Activated naive CD4-positive, alpha-beta T cell treated with anti-CD3 and anti-CD28 coated beads for 36 hours (primary cell): ENCODE results near the gene RSPH1. TPM values are rescaled to one million over a fixed set of nuclear protein-coding genes. Genes with fewer than 3 reads are reported as not detected.
A peak's percentile ranks its signal among the peaks of the same experiment; 100 is the strongest.

Experiments
- CTCF ChIA-PET: fragments of 350-600 bp; sonication (Branson Sonifier 250); formaldehyde crosslinking; loops from one replicate; lab custom pipeline; 2021; ENCODE audit warnings: antibody characterized with exemption; lab: Charles Lee
- DNase-seq: peaks from one replicate; pipeline ENCODE4 v3.0.0-alpha.2; 2020
- H3K27ac Mint-ChIP-seq: one replicate; pipeline ENCODE4 v1.8.0; 2021; ENCODE audit warnings: mild to moderate bottlenecking, mixed read lengths
- H3K27me3 Mint-ChIP-seq: one replicate; pipeline ENCODE4 v1.8.0; 2021; ENCODE audit warnings: low read depth, mixed read lengths
- H3K36me3 Mint-ChIP-seq: one replicate; pipeline ENCODE4 v1.8.0; 2021; ENCODE audit warnings: low read depth, mixed read lengths
- H3K4me1 Mint-ChIP-seq: one replicate; pipeline ENCODE4 v1.8.0; 2021; ENCODE audit warnings: low read depth, mixed read lengths
- H3K4me3 Mint-ChIP-seq: one replicate; pipeline ENCODE4 v1.8.0; 2021; ENCODE audit warnings: mild to moderate bottlenecking, moderate library complexity, mixed read lengths
- H3K9me3 Mint-ChIP-seq: one replicate; pipeline ENCODE4 v1.8.0; 2021; ENCODE audit warnings: mixed read lengths
- intact Hi-C: fragments of 100-400 bp; cut with micrococcal nuclease; formaldehyde crosslinking; loops from one replicate; pipeline ENCODE4 v1.15.1; 2023
- total RNA-seq, 2 experiments: library from RNA; stranded (reverse); gene quantifications; one replicate each; pipeline ENCODE4 v1.2.3, GENCODE V29; 2021

The RSPH1 gene
- total RNA-seq, 2 experiments from 2014 or later: 0.22 TPM; not detected in 1

DNA sequence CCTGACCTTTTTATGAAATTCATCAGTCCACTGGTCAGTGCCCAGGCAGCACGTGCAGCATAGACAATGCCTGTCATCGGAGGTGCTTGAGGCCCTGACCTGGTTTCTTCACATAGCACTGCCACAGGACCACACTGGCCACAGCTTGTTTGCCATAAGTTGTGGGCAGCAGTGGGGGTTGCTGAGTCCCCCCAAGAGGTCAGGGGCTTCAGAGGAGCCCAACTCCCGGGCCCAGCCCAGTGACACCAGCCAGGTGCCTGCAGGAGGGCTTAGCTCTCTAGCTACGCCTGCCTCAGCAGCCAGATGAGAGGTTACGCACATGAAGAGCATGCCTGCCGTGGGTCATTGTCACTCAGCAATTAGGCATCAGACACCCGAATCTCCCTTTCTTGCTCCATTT is 50.7 kb downstream of the RSPH1 start:
- Mint-ChIP-seq H3K4me1 (peaks cover 28% of the 10 kb centered on the region), H3K4me3 (no peak overlapping the region), H3K9me3 (no peaks in the 10 kb centered on the region), H3K27me3 (no peaks in the 10 kb centered on the region), H3K27ac (no peak overlapping the region), H3K36me3 (peaks cover 15% of the 10 kb centered on the region)
- CTCF ChIA-PET: interaction anchor here (1.0 to 2.3 kb wide), 4 partner anchors 18 to 109 kb away, joined by 3 to 9 read pairs (median 4); no protein-coding TSS in a partner anchor
- DNase-seq: no peak
- intact Hi-C loops: no loop called here

- H3K27ac Mint-ChIP-seq: no peak overlapping the region
- H3K4me1 Mint-ChIP-seq: peaks cover 28% of the 10 kb centered on the region
- no peaks in the 10 kb centered on the region for H3K9me3 Mint-ChIP-seq
- CTCF ChIA-PET: interaction anchor here (1.0 to 2.3 kb wide), 4 partner anchors 19 to 109 kb away, joined by 3 to 9 read pairs (median 5); no protein-coding TSS in a partner anchor
- H3K36me3 Mint-ChIP-seq: peaks cover 19% of the 10 kb centered on the region
- no peaks in the 10 kb centered on the region for H3K27me3 Mint-ChIP-seq
- H3K4me3 Mint-ChIP-seq: no peak overlapping the region
- intact Hi-C loops: no loop called here
- no peak for DNase-seq
These were observed 51.3 kb downstream of the RSPH1 start for GRCh38 chr21:42444745-42445059.

- Mint-ChIP-seq H3K4me3 (no peak overlapping the region), H3K27ac (no peak overlapping the region), H3K36me3 (peaks cover 25% of the 10 kb centered on the region), H3K27me3 (no peaks in the 10 kb centered on the region), H3K9me3 (no peaks in the 10 kb centered on the region), H3K4me1 (peaks cover 32% of the 10 kb centered on the region)
- no peak for DNase-seq
- CTCF ChIA-PET: interaction anchor here (1.0 to 1.2 kb wide), 2 partner anchors 19 to 106 kb away, joined by 3 to 4 read pairs; no protein-coding TSS in a partner anchor
- intact Hi-C loops: no loop called here
These were observed 51.9 kb downstream of the RSPH1 start for GRCh38 chr21:42443876-42444744.

DNA sequence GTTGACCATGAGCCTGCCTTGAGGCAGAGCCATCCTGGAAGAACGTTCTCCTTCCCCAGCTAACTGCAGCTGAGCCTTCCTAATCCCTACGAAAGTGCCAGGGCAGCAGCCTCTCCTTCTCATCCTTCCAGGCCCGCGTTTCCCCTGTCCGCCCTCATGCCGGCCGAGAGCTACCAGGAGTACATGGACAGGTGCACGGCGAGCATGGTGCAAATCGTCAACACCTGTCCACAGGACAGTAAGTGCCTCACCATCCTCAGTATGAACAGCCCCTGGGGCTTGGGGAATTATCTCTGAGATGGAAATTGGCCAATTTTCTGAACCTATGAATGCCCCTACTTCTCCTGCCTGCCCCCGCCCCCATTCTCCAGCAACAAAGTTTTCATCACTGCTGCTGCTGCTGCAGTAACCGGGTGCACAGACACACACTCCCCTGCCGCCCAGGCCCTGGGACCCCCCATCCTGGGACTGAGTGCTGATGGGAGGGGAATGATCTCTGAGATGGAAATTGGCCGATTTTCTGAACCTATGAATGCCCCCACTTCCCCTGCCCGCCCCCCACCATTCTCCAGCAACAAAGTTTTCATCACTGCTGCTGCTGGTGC is 52.7 kb downstream of the RSPH1 start:
- H3K27ac Mint-ChIP-seq: no peak overlapping the region
- H3K36me3 Mint-ChIP-seq: peaks cover 32% of the 10 kb centered on the region
- H3K4me3 Mint-ChIP-seq: no peak overlapping the region
- intact Hi-C loops: no loop called here
- CTCF ChIA-PET: no interaction called here
- no peaks in the 10 kb centered on the region for H3K27me3 Mint-ChIP-seq
- DNase-seq: no peak
- no peaks in the 10 kb centered on the region for H3K9me3 Mint-ChIP-seq
- peaks cover 36% of the 10 kb centered on the region for H3K4me1 Mint-ChIP-seq

DNA sequence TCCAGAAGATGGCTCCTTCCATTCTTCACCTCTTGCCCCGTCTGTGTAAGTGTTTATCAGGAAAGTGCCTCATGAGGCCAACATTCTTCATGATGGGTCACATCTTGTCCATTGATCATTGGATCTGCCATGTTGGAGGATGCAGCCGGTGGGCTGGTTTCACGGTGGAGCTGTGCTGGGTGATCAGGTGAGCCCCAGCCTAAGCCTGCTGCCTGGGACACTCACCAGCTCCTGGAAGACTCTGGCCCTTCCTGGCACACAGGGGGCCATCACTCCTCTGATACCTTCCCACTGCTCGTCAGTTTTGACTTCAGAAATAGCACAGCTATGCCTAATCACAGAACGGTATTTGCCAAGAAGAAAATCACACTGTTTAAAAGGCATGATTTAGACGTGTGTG is 54.1 kb downstream of the RSPH1 start:
- no peak for DNase-seq
- no peaks in the 10 kb centered on the region for H3K9me3 Mint-ChIP-seq
- H3K27me3 Mint-ChIP-seq: no peaks in the 10 kb centered on the region
- peaks cover 35% of the 10 kb centered on the region for H3K36me3 Mint-ChIP-seq
- intact Hi-C loops: no loop called here
- H3K27ac Mint-ChIP-seq: no peak overlapping the region
- peaks cover 36% of the 10 kb centered on the region for H3K4me1 Mint-ChIP-seq
- H3K4me3 Mint-ChIP-seq: no peak overlapping the region
- CTCF ChIA-PET: interaction anchor here (0.7 to 2.1 kb wide), 5 partner anchors 9 to 296 kb away, joined by 3 to 5 read pairs (median 5); no protein-coding TSS in a partner anchor

- Mint-ChIP-seq H3K36me3 (peaks cover 41% of the 10 kb centered on the region), H3K4me1 (peaks cover 31% of the 10 kb centered on the region), H3K9me3 (no peaks in the 10 kb centered on the region), H3K27me3 (no peaks in the 10 kb centered on the region), H3K4me3 (no peak overlapping the region), H3K27ac (peak overlapping the region; percentile 46)
- intact Hi-C loops: no loop called here
- no peak for DNase-seq
- CTCF ChIA-PET: interaction anchor here (1.9 kb wide), 1 partner anchor 59 kb away, joined by 9 read pairs; no protein-coding TSS in a partner anchor
These were observed 55.7 kb downstream of the RSPH1 start for GRCh38 chr21:42440187-42440792.

DNA sequence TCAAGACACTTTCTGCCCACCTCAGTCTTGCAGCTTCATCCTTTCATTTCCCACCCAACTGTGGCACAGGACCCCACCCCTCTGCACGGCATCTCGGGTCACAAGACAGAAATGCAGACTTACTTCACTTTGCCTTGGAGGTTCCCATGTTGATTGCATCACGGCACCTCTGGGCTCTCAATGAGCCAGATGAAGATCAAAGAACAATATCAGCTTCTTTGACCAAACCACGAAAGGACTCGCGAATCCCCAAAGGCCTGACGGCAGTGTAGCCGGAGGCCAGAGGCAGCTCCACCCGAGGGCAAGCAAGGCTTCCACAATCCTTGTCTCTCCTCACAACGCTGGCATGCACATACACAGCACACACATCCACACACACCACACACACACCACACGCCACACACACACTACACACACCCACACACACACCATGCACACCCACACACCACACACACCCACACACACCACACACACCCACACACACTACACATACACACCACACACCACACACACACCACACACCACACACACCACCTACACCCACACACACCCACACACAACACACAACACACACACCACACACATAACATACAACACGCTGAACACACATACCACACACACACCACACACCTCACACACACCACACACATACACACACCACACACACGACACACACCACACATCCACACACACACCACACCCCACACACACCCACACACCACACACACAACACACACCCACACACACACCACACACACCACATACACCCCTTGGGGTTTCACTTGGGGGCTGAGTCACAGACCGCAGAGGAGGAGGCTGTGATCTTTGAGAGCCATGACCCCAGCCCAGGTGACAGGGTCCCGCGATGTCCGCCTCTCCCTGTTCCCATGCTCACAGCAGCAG is 56.5 kb downstream of the RSPH1 start:
- Mint-ChIP-seq H3K27me3 (no peaks in the 10 kb centered on the region), H3K9me3 (no peaks in the 10 kb centered on the region), H3K4me1 (peaks cover 38% of the 10 kb centered on the region), H3K36me3 (peaks cover 47% of the 10 kb centered on the region), H3K4me3 (no peak overlapping the region), H3K27ac (peak overlapping the region; percentile 46)
- peak; percentile 24 for DNase-seq
- intact Hi-C loops: no loop called here
- CTCF ChIA-PET: interaction anchor here (1.9 kb wide), 1 partner anchor 58 kb away, joined by 9 read pairs; no protein-coding TSS in a partner anchor

- Mint-ChIP-seq H3K36me3 (peaks cover 48% of the 10 kb centered on the region), H3K27me3 (no peaks in the 10 kb centered on the region), H3K4me1 (peaks cover 48% of the 10 kb centered on the region), H3K27ac (no peak overlapping the region), H3K4me3 (no peak overlapping the region), H3K9me3 (no peaks in the 10 kb centered on the region)
- CTCF ChIA-PET: interaction anchor here (1.9 kb wide), 1 partner anchor 57 kb away, joined by 9 read pairs; no protein-coding TSS in a partner anchor
- no peak for DNase-seq
- intact Hi-C loops: no loop called here
These were observed 57.5 kb downstream of the RSPH1 start for GRCh38 chr21:42438316-42439205.

- no peaks in the 10 kb centered on the region for H3K9me3 Mint-ChIP-seq
- H3K4me1 Mint-ChIP-seq: peaks cover 50% of the 10 kb centered on the region
- H3K27ac Mint-ChIP-seq: no peak overlapping the region
- H3K36me3 Mint-ChIP-seq: peaks cover 53% of the 10 kb centered on the region
- no peak for DNase-seq
- no peaks in the 10 kb centered on the region for H3K27me3 Mint-ChIP-seq
- CTCF ChIA-PET: no interaction called here
- intact Hi-C loops: no loop called here
- H3K4me3 Mint-ChIP-seq: no peak overlapping the region
These were observed 58.2 kb downstream of the RSPH1 start for GRCh38 chr21:42437786-42438185.

GRCh38 chr21:42436914-42437313 is 59.1 kb downstream of the RSPH1 start:
- Mint-ChIP-seq H3K4me3 (no peak overlapping the region), H3K9me3 (no peaks in the 10 kb centered on the region), H3K36me3 (peaks cover 61% of the 10 kb centered on the region), H3K27me3 (no peaks in the 10 kb centered on the region), H3K4me1 (peaks cover 50% of the 10 kb centered on the region), H3K27ac (no peak overlapping the region)
- CTCF ChIA-PET: interaction anchor here (1.2 to 2.2 kb wide), 4 partner anchors 9 to 127 kb away, joined by 4 to 7 read pairs (median 5); no protein-coding TSS in a partner anchor
- intact Hi-C loops: no loop called here
- no peak for DNase-seq

- H3K27me3 Mint-ChIP-seq: no peaks in the 10 kb centered on the region
- H3K4me1 Mint-ChIP-seq: peaks cover 49% of the 10 kb centered on the region
- CTCF ChIA-PET: interaction anchor here (1.1 to 2.2 kb wide), 5 partner anchors 9 to 126 kb away, joined by 3 to 7 read pairs (median 4); no protein-coding TSS in a partner anchor
These were observed 60.2 kb downstream of the RSPH1 start for GRCh38 chr21:42435833-42436232.

More at GRCh38 chr21:42435833-42436232, 60.2 kb downstream of the RSPH1 start:
- no peak overlapping the region for H3K4me3 Mint-ChIP-seq
- intact Hi-C loops: no loop called here
- no peaks in the 10 kb centered on the region for H3K9me3 Mint-ChIP-seq
- no peak overlapping the region for H3K27ac Mint-ChIP-seq
- DNase-seq: no peak
- H3K36me3 Mint-ChIP-seq: peaks cover 63% of the 10 kb centered on the region
